WTC11 (cell line): ENCODE data around the gene HNRNPUL1. TPM values are rescaled to one million over a fixed set of nuclear protein-coding genes. Genes with fewer than 3 reads are reported as not detected.

Experiments used
- CREB1 ChIP-seq: sonication (generic); formaldehyde crosslinking; IDR thresholded peaks from 2 replicates; pipeline ENCODE4 v1.8.0; 2023; ENCODE audit warnings: mild to moderate bottlenecking, missing genetic modification reagents
- CREM ChIP-seq: sonication (generic); formaldehyde crosslinking; IDR thresholded peaks from 2 replicates; pipeline ENCODE4 v1.8.1; 2022; ENCODE audit warnings: mild to moderate bottlenecking, missing genetic modification reagents, moderate library complexity
- ETV6 ChIP-seq: sonication (generic); formaldehyde crosslinking; IDR thresholded peaks from 2 replicates; pipeline ENCODE4 v1.8.1; 2022; ENCODE audit warnings: mild to moderate bottlenecking, missing genetic modification reagents
- FOXJ3 ChIP-seq: sonication (generic); formaldehyde crosslinking; IDR thresholded peaks from 2 replicates; pipeline ENCODE4 v1.9.0; 2021; ENCODE audit warnings: missing genetic modification reagents, mild to moderate bottlenecking, borderline replicate concordance
- FOXP1 ChIP-seq: sonication (generic); formaldehyde crosslinking; IDR thresholded peaks from 2 replicates; pipeline ENCODE4 v1.8.0; 2022; ENCODE audit warnings: missing genetic modification reagents, mild to moderate bottlenecking, moderate library complexity, borderline replicate concordance
- HMGA2 ChIP-seq: fragments of 250-450 bp; sonication (Bioruptor Pico); IDR thresholded peaks from 2 replicates; pipeline ENCODE4 v1.4.0; 2021; ENCODE audit warnings: mild to moderate bottlenecking, moderate library complexity
- IRF2 ChIP-seq: sonication (generic); formaldehyde crosslinking; IDR thresholded peaks from 2 replicates; pipeline ENCODE4 v1.8.0; 2022; ENCODE audit warnings: low read depth, missing genetic modification reagents, borderline replicate concordance
- NFE2L1 ChIP-seq: sonication (generic); formaldehyde crosslinking; IDR thresholded peaks from 2 replicates; pipeline ENCODE4 v1.8.1; 2023; ENCODE audit warnings: missing genetic modification reagents
- NR1H2 ChIP-seq: sonication (generic); formaldehyde crosslinking; IDR thresholded peaks from 2 replicates; pipeline ENCODE4 v1.9.0; 2021; ENCODE audit warnings: mild to moderate bottlenecking, moderate library complexity, missing genetic modification reagents
- OVOL2 ChIP-seq: fragments of 250-450 bp; sonication (Bioruptor Pico); IDR thresholded peaks from 2 replicates; pipeline ENCODE4 v1.9.0; 2021; ENCODE audit warnings: mild to moderate bottlenecking, borderline replicate concordance
- SMAD4 ChIP-seq: sonication (generic); formaldehyde crosslinking; IDR thresholded peaks from 2 replicates; pipeline ENCODE4 v1.8.0; 2022; ENCODE audit warnings: mild to moderate bottlenecking, missing genetic modification reagents
- SOX15 ChIP-seq: fragments of 250-450 bp; sonication (Bioruptor Pico); IDR thresholded peaks from 2 replicates; pipeline ENCODE4 v1.9.0; 2021; ENCODE audit warnings: mild to moderate bottlenecking
- SP1 ChIP-seq: sonication (generic); formaldehyde crosslinking; conservative IDR thresholded peaks from 2 replicates; pipeline ENCODE4 v1.8.1; 2022; ENCODE audit warnings: missing genetic modification reagents
- TCF7 ChIP-seq: sonication (generic); formaldehyde crosslinking; IDR thresholded peaks from 2 replicates; pipeline ENCODE4 v1.8.0; 2022; ENCODE audit warnings: mild to moderate bottlenecking, low read depth, missing genetic modification reagents, moderate library complexity
- TEAD1 ChIP-seq: sonication (generic); formaldehyde crosslinking; IDR thresholded peaks from 2 replicates; pipeline ENCODE4 v1.8.0; 2022; ENCODE audit warnings: mild to moderate bottlenecking, missing genetic modification reagents
- ZNF138 ChIP-seq: sonication (generic); formaldehyde crosslinking; conservative IDR thresholded peaks from 2 replicates; pipeline ENCODE4 v1.8.1; 2022; ENCODE audit warnings: mild to moderate bottlenecking, moderate library complexity, missing genetic modification reagents
- ZNF232 ChIP-seq: sonication (generic); formaldehyde crosslinking; IDR thresholded peaks from 2 replicates; pipeline ENCODE4 v1.8.0; 2022; ENCODE audit warnings: mild to moderate bottlenecking, missing genetic modification reagents
- ZNF396 ChIP-seq: fragments of 250-450 bp; sonication (Bioruptor Pico); IDR thresholded peaks from 2 replicates; pipeline ENCODE4 v1.8.0; 2021; ENCODE audit warnings: mild to moderate bottlenecking, moderate library complexity, borderline replicate concordance
- ZNF671 ChIP-seq: fragments of 250-450 bp; sonication (Bioruptor Pico); IDR thresholded peaks from 2 replicates; pipeline ENCODE4 v1.8.0; 2021; ENCODE audit warnings: mild to moderate bottlenecking
- total RNA-seq: library from RNA; stranded (reverse); gene quantifications from 3 replicates; pipeline ENCODE4 v1.2.3, GENCODE V29; 2021
- TF ChIP-seq, protein P1 (sequence below): sonication (generic); formaldehyde crosslinking; IDR thresholded peaks from 2 replicates; pipeline ENCODE4 v1.8.0; 2023; ENCODE audit warnings: missing genetic modification reagents, mild to moderate bottlenecking, borderline replicate concordance
- TF ChIP-seq, protein P2 (sequence below): sonication (generic); formaldehyde crosslinking; IDR thresholded peaks from 2 replicates; pipeline ENCODE4 v1.8.0; 2022; ENCODE audit warnings: missing genetic modification reagents
- TF ChIP-seq, protein P3 (sequence below): fragments of 250-450 bp; sonication (Bioruptor Pico); IDR thresholded peaks from 2 replicates; pipeline ENCODE4 v1.9.0; 2021; ENCODE audit warnings: moderate library complexity, mild to moderate bottlenecking, inconsistent platforms, borderline replicate concordance
- TF ChIP-seq, protein P4 (sequence below): sonication (generic); formaldehyde crosslinking; IDR thresholded peaks from 2 replicates; pipeline ENCODE4 v1.8.0; 2023; ENCODE audit warnings: missing genetic modification reagents
- TF ChIP-seq, protein P5 (sequence below): fragments of 250-450 bp; sonication (Bioruptor Pico); IDR thresholded peaks from 2 replicates; pipeline ENCODE4 v1.8.0; 2021; ENCODE audit warnings: mild to moderate bottlenecking
- TF ChIP-seq, protein P6 (sequence below): sonication (generic); formaldehyde crosslinking; IDR thresholded peaks from 2 replicates; pipeline ENCODE4 v1.8.0; 2022; ENCODE audit warnings: mild to moderate bottlenecking, missing genetic modification reagents

The HNRNPUL1 gene
- total RNA-seq, 1 experiment from 2014 or later: 282 TPM

DNA sequence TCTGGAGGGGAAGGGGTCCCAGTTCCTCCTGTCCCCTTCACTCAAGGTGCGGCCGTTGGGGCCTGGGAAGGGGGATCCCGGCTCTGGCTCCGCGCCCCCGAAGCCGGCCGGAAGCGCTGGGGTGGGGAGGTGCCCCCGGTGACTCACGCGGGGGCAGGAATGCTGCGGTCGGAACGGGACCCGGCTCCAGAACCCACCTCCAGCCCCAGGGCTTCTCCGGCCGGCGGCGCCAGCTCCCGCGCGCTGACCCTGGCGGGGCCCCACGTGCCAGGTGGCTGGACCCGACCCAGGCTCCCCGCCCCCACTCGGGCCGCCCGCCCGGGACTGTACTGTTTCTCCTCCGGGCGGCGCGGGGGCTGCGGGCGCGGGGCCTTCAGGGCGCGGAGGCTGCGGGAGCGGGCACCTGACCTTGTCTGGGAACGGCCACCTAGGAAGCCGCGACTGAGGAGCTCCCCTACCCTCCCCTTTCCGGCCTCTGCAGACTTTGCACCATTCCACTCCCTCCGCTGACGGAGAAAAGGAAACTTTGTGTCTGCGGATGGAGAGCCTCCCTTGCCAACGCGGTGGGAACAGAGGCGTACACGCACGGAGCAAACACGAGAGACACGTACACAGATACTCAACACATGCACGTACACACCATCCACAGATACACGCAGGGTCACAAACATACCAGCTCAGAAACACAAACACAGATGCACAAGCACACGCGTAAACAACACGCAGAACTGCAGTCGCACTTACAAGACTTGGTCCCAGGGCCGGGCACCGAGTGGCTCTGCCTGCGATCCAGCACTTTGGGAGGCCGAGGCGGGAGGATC lies 37.9 kb upstream of the HNRNPUL1 start (continued):
- TF ChIP-seq, protein P1, sequence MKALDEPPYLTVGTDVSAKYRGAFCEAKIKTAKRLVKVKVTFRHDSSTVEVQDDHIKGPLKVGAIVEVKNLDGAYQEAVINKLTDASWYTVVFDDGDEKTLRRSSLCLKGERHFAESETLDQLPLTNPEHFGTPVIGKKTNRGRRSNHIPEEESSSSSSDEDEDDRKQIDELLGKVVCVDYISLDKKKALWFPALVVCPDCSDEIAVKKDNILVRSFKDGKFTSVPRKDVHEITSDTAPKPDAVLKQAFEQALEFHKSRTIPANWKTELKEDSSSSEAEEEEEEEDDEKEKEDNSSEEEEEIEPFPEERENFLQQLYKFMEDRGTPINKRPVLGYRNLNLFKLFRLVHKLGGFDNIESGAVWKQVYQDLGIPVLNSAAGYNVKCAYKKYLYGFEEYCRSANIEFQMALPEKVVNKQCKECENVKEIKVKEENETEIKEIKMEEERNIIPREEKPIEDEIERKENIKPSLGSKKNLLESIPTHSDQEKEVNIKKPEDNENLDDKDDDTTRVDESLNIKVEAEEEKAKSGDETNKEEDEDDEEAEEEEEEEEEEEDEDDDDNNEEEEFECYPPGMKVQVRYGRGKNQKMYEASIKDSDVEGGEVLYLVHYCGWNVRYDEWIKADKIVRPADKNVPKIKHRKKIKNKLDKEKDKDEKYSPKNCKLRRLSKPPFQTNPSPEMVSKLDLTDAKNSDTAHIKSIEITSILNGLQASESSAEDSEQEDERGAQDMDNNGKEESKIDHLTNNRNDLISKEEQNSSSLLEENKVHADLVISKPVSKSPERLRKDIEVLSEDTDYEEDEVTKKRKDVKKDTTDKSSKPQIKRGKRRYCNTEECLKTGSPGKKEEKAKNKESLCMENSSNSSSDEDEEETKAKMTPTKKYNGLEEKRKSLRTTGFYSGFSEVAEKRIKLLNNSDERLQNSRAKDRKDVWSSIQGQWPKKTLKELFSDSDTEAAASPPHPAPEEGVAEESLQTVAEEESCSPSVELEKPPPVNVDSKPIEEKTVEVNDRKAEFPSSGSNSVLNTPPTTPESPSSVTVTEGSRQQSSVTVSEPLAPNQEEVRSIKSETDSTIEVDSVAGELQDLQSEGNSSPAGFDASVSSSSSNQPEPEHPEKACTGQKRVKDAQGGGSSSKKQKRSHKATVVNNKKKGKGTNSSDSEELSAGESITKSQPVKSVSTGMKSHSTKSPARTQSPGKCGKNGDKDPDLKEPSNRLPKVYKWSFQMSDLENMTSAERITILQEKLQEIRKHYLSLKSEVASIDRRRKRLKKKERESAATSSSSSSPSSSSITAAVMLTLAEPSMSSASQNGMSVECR: no peak
- TF ChIP-seq IRF2 (CRISPR knock-in tag): no peak
- no peak for TF ChIP-seq FOXJ3 (CRISPR knock-in tag)
- TF ChIP-seq, protein P2, sequence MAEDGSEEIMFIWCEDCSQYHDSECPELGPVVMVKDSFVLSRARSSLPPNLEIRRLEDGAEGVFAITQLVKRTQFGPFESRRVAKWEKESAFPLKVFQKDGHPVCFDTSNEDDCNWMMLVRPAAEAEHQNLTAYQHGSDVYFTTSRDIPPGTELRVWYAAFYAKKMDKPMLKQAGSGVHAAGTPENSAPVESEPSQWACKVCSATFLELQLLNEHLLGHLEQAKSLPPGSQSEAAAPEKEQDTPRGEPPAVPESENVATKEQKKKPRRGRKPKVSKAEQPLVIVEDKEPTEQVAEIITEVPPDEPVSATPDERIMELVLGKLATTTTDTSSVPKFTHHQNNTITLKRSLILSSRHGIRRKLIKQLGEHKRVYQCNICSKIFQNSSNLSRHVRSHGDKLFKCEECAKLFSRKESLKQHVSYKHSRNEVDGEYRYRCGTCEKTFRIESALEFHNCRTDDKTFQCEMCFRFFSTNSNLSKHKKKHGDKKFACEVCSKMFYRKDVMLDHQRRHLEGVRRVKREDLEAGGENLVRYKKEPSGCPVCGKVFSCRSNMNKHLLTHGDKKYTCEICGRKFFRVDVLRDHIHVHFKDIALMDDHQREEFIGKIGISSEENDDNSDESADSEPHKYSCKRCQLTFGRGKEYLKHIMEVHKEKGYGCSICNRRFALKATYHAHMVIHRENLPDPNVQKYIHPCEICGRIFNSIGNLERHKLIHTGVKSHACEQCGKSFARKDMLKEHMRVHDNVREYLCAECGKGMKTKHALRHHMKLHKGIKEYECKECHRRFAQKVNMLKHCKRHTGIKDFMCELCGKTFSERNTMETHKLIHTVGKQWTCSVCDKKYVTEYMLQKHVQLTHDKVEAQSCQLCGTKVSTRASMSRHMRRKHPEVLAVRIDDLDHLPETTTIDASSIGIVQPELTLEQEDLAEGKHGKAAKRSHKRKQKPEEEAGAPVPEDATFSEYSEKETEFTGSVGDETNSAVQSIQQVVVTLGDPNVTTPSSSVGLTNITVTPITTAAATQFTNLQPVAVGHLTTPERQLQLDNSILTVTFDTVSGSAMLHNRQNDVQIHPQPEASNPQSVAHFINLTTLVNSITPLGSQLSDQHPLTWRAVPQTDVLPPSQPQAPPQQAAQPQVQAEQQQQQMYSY: peak; percentile 79
- peak; percentile 44; the same call in 1 of the 2 replicates for TF ChIP-seq TEAD1 (CRISPR knock-in tag)
- TF ChIP-seq ZNF396 (CRISPR knock-in tag): no peak
- no peak for TF ChIP-seq SMAD4 (CRISPR knock-in tag)
- TF ChIP-seq ETV6: 0 out of 2 replicates have a peak, but pooled peaks have one; percentile 39
- TF ChIP-seq, protein P3, sequence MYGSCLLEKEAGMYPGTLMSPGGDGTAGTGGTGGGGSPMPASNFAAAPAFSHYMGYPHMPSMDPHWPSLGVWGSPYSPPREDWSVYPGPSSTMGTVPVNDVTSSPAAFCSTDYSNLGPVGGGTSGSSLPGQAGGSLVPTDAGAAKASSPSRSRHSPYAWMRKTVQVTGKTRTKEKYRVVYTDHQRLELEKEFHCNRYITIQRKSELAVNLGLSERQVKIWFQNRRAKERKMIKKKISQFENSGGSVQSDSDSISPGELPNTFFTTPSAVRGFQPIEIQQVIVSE (CRISPR knock-in tag): no peak
- TF ChIP-seq, protein P4, sequence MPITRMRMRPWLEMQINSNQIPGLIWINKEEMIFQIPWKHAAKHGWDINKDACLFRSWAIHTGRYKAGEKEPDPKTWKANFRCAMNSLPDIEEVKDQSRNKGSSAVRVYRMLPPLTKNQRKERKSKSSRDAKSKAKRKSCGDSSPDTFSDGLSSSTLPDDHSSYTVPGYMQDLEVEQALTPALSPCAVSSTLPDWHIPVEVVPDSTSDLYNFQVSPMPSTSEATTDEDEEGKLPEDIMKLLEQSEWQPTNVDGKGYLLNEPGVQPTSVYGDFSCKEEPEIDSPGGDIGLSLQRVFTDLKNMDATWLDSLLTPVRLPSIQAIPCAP (CRISPR knock-in tag): no peak
- no peak for TF ChIP-seq OVOL2 (CRISPR knock-in tag)
- TF ChIP-seq, protein P5, sequence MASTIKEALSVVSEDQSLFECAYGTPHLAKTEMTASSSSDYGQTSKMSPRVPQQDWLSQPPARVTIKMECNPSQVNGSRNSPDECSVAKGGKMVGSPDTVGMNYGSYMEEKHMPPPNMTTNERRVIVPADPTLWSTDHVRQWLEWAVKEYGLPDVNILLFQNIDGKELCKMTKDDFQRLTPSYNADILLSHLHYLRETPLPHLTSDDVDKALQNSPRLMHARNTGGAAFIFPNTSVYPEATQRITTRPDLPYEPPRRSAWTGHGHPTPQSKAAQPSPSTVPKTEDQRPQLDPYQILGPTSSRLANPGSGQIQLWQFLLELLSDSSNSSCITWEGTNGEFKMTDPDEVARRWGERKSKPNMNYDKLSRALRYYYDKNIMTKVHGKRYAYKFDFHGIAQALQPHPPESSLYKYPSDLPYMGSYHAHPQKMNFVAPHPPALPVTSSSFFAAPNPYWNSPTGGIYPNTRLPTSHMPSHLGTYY (CRISPR knock-in tag): no peak
- TF ChIP-seq CREB1 (CRISPR knock-in tag): no peak
- no peak for TF ChIP-seq HMGA2 (CRISPR knock-in tag)
- no peak for TF ChIP-seq CREM (CRISPR knock-in tag)
- TF ChIP-seq SOX15 (CRISPR knock-in tag): no peak
- 0 out of 2 replicates have a peak, but pooled peaks have one; percentile 20 for TF ChIP-seq FOXP1 (CRISPR knock-in tag)
- no peak for TF ChIP-seq ZNF232
- TF ChIP-seq, protein P6, sequence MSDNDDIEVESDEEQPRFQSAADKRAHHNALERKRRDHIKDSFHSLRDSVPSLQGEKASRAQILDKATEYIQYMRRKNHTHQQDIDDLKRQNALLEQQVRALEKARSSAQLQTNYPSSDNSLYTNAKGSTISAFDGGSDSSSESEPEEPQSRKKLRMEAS (CRISPR knock-in tag): peak; percentile 76; the same call in 1 of the 2 replicates
- TF ChIP-seq TCF7: no peak
- no peak for TF ChIP-seq ZNF671 (CRISPR knock-in tag)
- TF ChIP-seq ZNF138: no peak
- TF ChIP-seq NFE2L1 (CRISPR knock-in tag): 0 out of 2 replicates have a peak, but pooled peaks have one; percentile 9
- no peak for TF ChIP-seq NR1H2
- 0 out of 2 replicates have a peak, but pooled peaks have one; percentile 39 for TF ChIP-seq SP1 (CRISPR knock-in tag)
